Panc1 (cell line): ENCODE measurements around the gene PIK3R5. TPM values are rescaled to one million over a fixed set of nuclear protein-coding genes. Genes with fewer than 3 reads are reported as not detected.

Experiments used
- ATAC-seq: fragments of 200-7000 bp; cut with Tn5 transposase; 2 replicates; pipeline ENCODE4 v1.9.1; 2020; ENCODE audit warnings: mild to moderate bottlenecking, moderate library complexity
- BruUV-seq: library from RNA; stranded (reverse); fragments of 400-500 nt; replicated peaks from 2 replicates; lab custom pipeline; 2021; lab: Mats Ljungman, UMichigan
- CTCF ChIA-PET: fragments of 300-600 bp; sonication (Branson Sonifier 250); formaldehyde crosslinking; loops from one replicate; lab custom pipeline; 2022; ENCODE audit warnings: antibody characterized with exemption; lab: Charles Lee
- POLR2A ChIA-PET: fragments of 300-600 bp; sonication (Branson Sonifier 250); formaldehyde crosslinking; loops from one replicate; lab custom pipeline; 2022; ENCODE audit warnings: antibody characterized with exemption; lab: Charles Lee
- DNase-seq: peaks from one replicate; pipeline ENCODE4 v3.0.0-alpha.2; 2010; ENCODE audit warnings: low read depth, low spot score
- H3K27ac ChIP-seq: 2 replicates; pipeline ENCODE4 v1.5.1; 2011; ENCODE audit warnings: mild to moderate bottlenecking, low read length, inconsistent platforms
- H3K27me3 ChIP-seq: fragments of 200-500 bp; sonication (Bioruptor generic); 2 replicates; pipeline ENCODE4 v1.6.0; 2014; ENCODE audit warnings: low read length, inconsistent platforms; ENCODE audit not compliant: control insufficient read depth, insufficient read depth
- H3K36me3 ChIP-seq: fragments of 200-500 bp; sonication (Bioruptor generic); 2 replicates; pipeline ENCODE4 v1.5.1; 2014; ENCODE audit warnings: inconsistent platforms, mild to moderate bottlenecking, low read length, moderate library complexity; ENCODE audit not compliant: control insufficient read depth, insufficient read depth
- H3K4me1 ChIP-seq: 2 replicates; pipeline ENCODE4 v1.5.1; 2011; ENCODE audit warnings: inconsistent platforms, mild to moderate bottlenecking, low read length, moderate library complexity; ENCODE audit not compliant: control insufficient read depth, insufficient read depth
- H3K4me3 ChIP-seq, 2 experiments: 2 replicates each; pipeline ENCODE4 v1.5.1; 2011 to 2012; ENCODE audit warnings: low read depth in 2 of 2, low read length in 2 of 2, mild to moderate bottlenecking in 2 of 2, inconsistent platforms in 1 of 2, moderate library complexity in 1 of 2
- H3K9me3 ChIP-seq: fragments of 200-500 bp; sonication (Bioruptor generic); 2 replicates; pipeline ENCODE4 v1.5.1; 2014; ENCODE audit warnings: low read depth, mild to moderate bottlenecking, inconsistent platforms, low read length, moderate library complexity; ENCODE audit not compliant: control insufficient read depth, insufficient read depth
- POLR2AphosphoS5 ChIP-seq: IDR thresholded peaks from 2 replicates; pipeline ENCODE4 v1.6.1; 2012; ENCODE audit warnings: mild to moderate bottlenecking, low read depth, low read length, moderate library complexity
- REST ChIP-seq, 2 experiments: IDR thresholded peaks; 2 replicates each; pipeline ENCODE4 v1.6.1; 2011 to 2012; ENCODE audit warnings: low read depth in 2 of 2, control low read depth in 1 of 2, low read length in 1 of 2, mild to moderate bottlenecking in 1 of 2, moderate library complexity in 1 of 2; ENCODE audit not compliant: insufficient read depth in 1 of 2
- SIN3A ChIP-seq: IDR thresholded peaks from 2 replicates; pipeline ENCODE4 v1.6.1; 2012; ENCODE audit warnings: low read depth, mild to moderate bottlenecking, low read length, moderate library complexity, borderline replicate concordance; ENCODE audit not compliant: insufficient read depth
- TCF7L2 ChIP-seq: IDR thresholded peaks from 2 replicates; pipeline ENCODE4 v1.6.1; 2011; ENCODE audit warnings: mild to moderate bottlenecking, low read depth, low read length, inconsistent platforms
- in situ Hi-C: cut with HindIII; loops from 2 replicates; pipeline ENCODE4 v1.10.0; 2016; ENCODE audit warnings: low sequenced_read_pairs, low pct_unique_long_range_greater_than_20kb
- intact Hi-C: fragments of 100-400 bp; cut with micrococcal nuclease; formaldehyde crosslinking; loops from one replicate; pipeline ENCODE4 v1.10.0; 2022; ENCODE audit not compliant: unreplicated experiment
- total RNA-seq: library from RNA; stranded (reverse); gene quantifications from one replicate; pipeline ENCODE4 v1.2.1, GENCODE V29; 2021; ENCODE audit not compliant: unreplicated experiment
- TF ChIP-seq, protein P1 (sequence below): fragments of 450-650 bp; IDR thresholded peaks from 2 replicates; pipeline ENCODE4 v1.5.1; 2017; ENCODE audit warnings: mild to moderate bottlenecking

The PIK3R5 gene
- total RNA-seq, 1 experiment from 2014 or later, result 0.15 TPM

DNA sequence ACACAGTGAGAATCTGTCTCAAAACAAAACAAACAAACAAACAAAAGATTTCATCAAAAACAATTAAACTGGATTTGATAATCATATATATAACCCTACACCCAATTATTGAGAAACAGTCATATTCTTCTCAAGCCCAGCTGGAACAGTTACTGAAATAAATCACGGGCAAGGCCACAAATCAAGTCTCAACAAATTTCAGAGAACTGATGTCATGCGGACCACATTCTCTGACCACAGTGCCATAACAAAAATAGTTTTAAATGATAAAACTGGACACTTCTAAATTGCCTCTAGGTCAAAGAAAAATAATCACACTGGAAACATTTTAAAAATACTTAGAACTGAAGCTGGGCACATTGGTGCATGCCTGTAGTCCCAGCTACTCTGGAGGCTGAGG, 15.9 kb upstream of the PIK3R5 start:
- intact Hi-C loops (no loop called here), in situ Hi-C loops (no loop called here)
- ChIA-PET POLR2A (no interaction called here), CTCF (no interaction called here)
- Histone ChIP-seq H3K4me1 (no peaks in the 10 kb centered on the region), H3K27me3 (no peaks in the 10 kb centered on the region), H3K9me3 (no peaks in the 10 kb centered on the region), H3K4me3 (no peak overlapping the region), H3K27ac (no peak overlapping the region), H3K36me3 (no peaks in the 10 kb centered on the region)
- TF ChIP-seq SIN3A (no peak), REST (IDR thresholded peaks at IDR 0.05; ENCODE audit: insufficient read depth in 1 of 2, low read depth in 2 of 2, low read length in 1 of 2) (no peak), POLR2AphosphoS5 (no peak), TCF7L2 (no peak)
- TF ChIP-seq, protein P1, sequence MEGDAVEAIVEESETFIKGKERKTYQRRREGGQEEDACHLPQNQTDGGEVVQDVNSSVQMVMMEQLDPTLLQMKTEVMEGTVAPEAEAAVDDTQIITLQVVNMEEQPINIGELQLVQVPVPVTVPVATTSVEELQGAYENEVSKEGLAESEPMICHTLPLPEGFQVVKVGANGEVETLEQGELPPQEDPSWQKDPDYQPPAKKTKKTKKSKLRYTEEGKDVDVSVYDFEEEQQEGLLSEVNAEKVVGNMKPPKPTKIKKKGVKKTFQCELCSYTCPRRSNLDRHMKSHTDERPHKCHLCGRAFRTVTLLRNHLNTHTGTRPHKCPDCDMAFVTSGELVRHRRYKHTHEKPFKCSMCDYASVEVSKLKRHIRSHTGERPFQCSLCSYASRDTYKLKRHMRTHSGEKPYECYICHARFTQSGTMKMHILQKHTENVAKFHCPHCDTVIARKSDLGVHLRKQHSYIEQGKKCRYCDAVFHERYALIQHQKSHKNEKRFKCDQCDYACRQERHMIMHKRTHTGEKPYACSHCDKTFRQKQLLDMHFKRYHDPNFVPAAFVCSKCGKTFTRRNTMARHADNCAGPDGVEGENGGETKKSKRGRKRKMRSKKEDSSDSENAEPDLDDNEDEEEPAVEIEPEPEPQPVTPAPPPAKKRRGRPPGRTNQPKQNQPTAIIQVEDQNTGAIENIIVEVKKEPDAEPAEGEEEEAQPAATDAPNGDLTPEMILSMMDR, result no peak
- no peak for ATAC-seq
- no peak for DNase-seq
- no TSS peak for BruUV-seq

GRCh38 chr17:8979715-8980114, 14.2 kb upstream of the PIK3R5 start:
- Histone ChIP-seq H3K4me1 (no peaks in the 10 kb centered on the region), H3K27ac (no peak overlapping the region), H3K36me3 (no peaks in the 10 kb centered on the region), H3K9me3 (no peaks in the 10 kb centered on the region), H3K27me3 (no peaks in the 10 kb centered on the region), H3K4me3 (no peak overlapping the region)
- ChIA-PET POLR2A (no interaction called here), CTCF (no interaction called here)
- DNase-seq, result no peak
- no TSS peak for BruUV-seq
- in situ Hi-C loops (no loop called here), intact Hi-C loops (no loop called here)
- ATAC-seq, result no peak
- no peak for TF ChIP-seq TCF7L2
- TF ChIP-seq, protein P1, result no peak
